Neural progenitor cell (in vitro differentiated cells): ENCODE results near the gene TRIM28.

Experiments
- EZH2phosphoT487 ChIP-seq: fragments of 200-600 bp; sonication (generic); IDR thresholded peaks from 2 replicates; pipeline ENCODE4 v1.6.1; 2017; ENCODE audit warnings: antibody characterized with exemption
- TF ChIP-seq, protein P1 (sequence below): fragments of 200-600 bp; sonication (generic); IDR thresholded peaks from 2 replicates; pipeline ENCODE4 v1.5.1; 2017; ENCODE audit warnings: antibody characterized with exemption, mild to moderate bottlenecking

DNA sequence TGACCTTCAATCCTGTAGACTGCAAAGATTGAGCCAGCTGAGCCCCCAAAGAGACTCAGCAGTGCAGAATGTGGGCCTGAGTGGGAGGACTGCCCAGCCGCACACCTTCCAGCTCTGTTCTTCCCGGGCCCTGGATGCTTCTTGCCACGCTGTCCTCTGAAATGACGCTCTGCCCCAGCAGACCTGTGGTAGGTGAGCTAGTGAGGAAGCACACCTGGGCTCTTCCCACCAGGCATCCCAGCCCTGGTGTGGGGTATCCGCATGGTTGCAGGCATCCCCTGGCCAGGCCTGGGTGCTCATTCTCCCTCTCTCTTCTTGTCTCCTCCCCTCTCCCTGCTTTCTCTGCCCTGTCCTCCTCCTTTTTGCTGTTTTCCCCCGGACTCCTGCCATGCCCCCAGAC lies 39.1 kb downstream of the TRIM28 start:
- TF ChIP-seq, protein P1, sequence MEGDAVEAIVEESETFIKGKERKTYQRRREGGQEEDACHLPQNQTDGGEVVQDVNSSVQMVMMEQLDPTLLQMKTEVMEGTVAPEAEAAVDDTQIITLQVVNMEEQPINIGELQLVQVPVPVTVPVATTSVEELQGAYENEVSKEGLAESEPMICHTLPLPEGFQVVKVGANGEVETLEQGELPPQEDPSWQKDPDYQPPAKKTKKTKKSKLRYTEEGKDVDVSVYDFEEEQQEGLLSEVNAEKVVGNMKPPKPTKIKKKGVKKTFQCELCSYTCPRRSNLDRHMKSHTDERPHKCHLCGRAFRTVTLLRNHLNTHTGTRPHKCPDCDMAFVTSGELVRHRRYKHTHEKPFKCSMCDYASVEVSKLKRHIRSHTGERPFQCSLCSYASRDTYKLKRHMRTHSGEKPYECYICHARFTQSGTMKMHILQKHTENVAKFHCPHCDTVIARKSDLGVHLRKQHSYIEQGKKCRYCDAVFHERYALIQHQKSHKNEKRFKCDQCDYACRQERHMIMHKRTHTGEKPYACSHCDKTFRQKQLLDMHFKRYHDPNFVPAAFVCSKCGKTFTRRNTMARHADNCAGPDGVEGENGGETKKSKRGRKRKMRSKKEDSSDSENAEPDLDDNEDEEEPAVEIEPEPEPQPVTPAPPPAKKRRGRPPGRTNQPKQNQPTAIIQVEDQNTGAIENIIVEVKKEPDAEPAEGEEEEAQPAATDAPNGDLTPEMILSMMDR, result no peak
- TF ChIP-seq EZH2phosphoT487, result no peak
